ENCODE results near the gene SPOCK1. TPM values are rescaled to one million over a fixed set of nuclear protein-coding genes. Genes with fewer than 3 reads are reported as not detected.

Gene SPOCK1
- total and polyA plus RNA-seq, 9 of the 15 experiments (the other 6 are each of a cell fraction or from before 2014, with no cell fraction given) = 0.01 to 0.35 (median 0.04) TPM; not detected in 6

DNA sequence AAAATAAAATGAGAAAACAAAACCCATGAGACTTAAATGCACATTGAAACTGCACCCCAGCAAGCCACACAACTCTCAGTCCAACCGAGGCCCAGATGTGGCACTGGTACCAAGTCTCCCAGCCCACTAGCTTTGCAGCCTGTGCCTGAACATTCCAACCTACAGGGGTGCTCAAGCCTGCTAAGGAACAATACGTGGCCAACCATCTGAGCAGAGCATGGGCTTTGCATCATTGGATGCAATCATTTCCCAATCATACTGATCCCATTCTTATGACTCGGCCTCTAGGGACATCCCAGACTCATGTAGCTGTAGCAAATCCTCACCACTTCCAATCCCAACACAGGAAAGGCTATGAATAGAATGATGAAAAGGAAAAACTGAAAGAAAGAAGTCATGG lies 297.2 kb downstream of the SPOCK1 start:
- ATAC-seq = no peak
- intact Hi-C loops (cut with micrococcal nuclease) = no loop called here
- CTCF ChIA-PET (ENCODE audit: low intra/inter-chr PET ratio) = no interaction called here
- H3K9me1 ChIP-seq (ENCODE audit: control insufficient read depth, insufficient read depth, low read length) = no peaks in the 10 kb centered on the region
- H3K36me3 ChIP-seq (ENCODE audit: control insufficient read depth, insufficient read depth, low read length) = no peaks in the 10 kb centered on the region
- TF ChIP-seq POLR2AphosphoS5 (IDR thresholded peaks at IDR 0.05; ENCODE audit: control insufficient read depth, insufficient read depth, low read depth, low read length) (no peak), ZNF347 (CRISPR knock-in tag; IDR thresholded peaks at IDR 0.05; ENCODE audit: low read depth) (no peak), MYBL2 (IDR thresholded peaks at IDR 0.05; ENCODE audit: low read depth) (no peak), MYBL2 (CRISPR knock-in tag; IDR thresholded peaks at IDR 0.05; ENCODE audit: borderline replicate concordance) (no peak), TCF3 (CRISPR knock-in tag; IDR thresholded peaks at IDR 0.05) (no peak), PTTG1 (tag; IDR thresholded peaks at IDR 0.05; ENCODE audit: low read depth) (no peak), HMG20A (CRISPR knock-in tag; conservative IDR thresholded peaks at IDR 0.05) (no peak), HSF4 (CRISPR knock-in tag; IDR thresholded peaks at IDR 0.05; ENCODE audit: borderline replicate concordance) (no peak), SP1 (CRISPR knock-in tag; IDR thresholded peaks at IDR 0.05) (no peak), CEBPG (CRISPR knock-in tag; IDR thresholded peaks at IDR 0.05) (no peak), CEBPG (tag; conservative IDR thresholded peaks at IDR 0.05 in 1 of 2, IDR thresholded peaks at IDR 0.05 in 1 of 2) (no peak), DACH1 (IDR thresholded peaks at IDR 0.05; ENCODE audit: partially characterized antibody) (no peak), ZNF212 (CRISPR knock-in tag; IDR thresholded peaks at IDR 0.05) (no peak), SMARCE1 (IDR thresholded peaks at IDR 0.05) (no peak), CHD1 (IDR thresholded peaks at IDR 0.05; ENCODE audit: low read length) (no peak)
- no peak for FAIRE-seq
- no peaks in the 10 kb centered on the region for H3K4me1 ChIP-seq (replicated peaks in 1 of 2; ENCODE audit: control insufficient read depth in 2 of 2, insufficient read depth in 2 of 2, low read length in 2 of 2)
- no peak overlapping the region for H2AFZ ChIP-seq (ENCODE audit: low read depth, low read length)
- no peaks in the 10 kb centered on the region for H4K20me1 ChIP-seq (replicated peaks; ENCODE audit: control insufficient read depth, insufficient read depth, low read length)
- no peak overlapping the region for H3K4me2 ChIP-seq (ENCODE audit: insufficient read depth, low read length)
- H3K9ac ChIP-seq (ENCODE audit: insufficient read depth in 1 of 2, low read depth in 2 of 2, low read length in 2 of 2) = no peak overlapping the region
- no peak overlapping the region for H3K27ac ChIP-seq (ENCODE audit: extremely low read depth, low read depth, low read length)
- no peaks in the 10 kb centered on the region for H3K27me3 ChIP-seq (ENCODE audit: control insufficient read depth in 2 of 2, insufficient read depth in 2 of 2, low read length in 2 of 2)
- H3K9me3 ChIP-seq (replicated peaks; ENCODE audit: control insufficient read depth, insufficient read depth, low read depth, low read length) = no peaks in the 10 kb centered on the region
- POLR2A ChIA-PET = no interaction called here
- no peak overlapping the region for H3K4me3 ChIP-seq
- no peak for DNase-seq (ENCODE audit: extremely low read depth in 1 of 4, low spot score in 3 of 4)
- 0% methylated on average over 3 of the region's 3 CpGs for WGBS (ENCODE audit: insufficient coverage, low coverage, missing lambda C conversion rate)
- H3K79me2 ChIP-seq (ENCODE audit: control insufficient read depth, insufficient read depth, low read length) = no peaks in the 10 kb centered on the region
- in situ Hi-C loops (cut with MboI) = no loop called here
- no TSS peak for BruUV-seq (replicated peaks)
